Activated CD8-positive, alpha-beta memory T cell treated with anti-CD3 and anti-CD28 coated beads, Interleukin-2, amount 10 ng/mL, durations not matched to agents 7 days and 5 days (primary cell): ENCODE data around the gene METTL16. TPM values are rescaled to one million over a fixed set of nuclear protein-coding genes. Genes with fewer than 3 reads are reported as not detected.

Experiments used
- ATAC-seq: fragments of 150-1000 bp; cut with Tn5 transposase; one replicate; pipeline ENCODE4 v1.10.0; 2021; ENCODE audit warnings: moderate library complexity
- CTCF ChIA-PET: fragments of 350-600 bp; sonication (Branson Sonifier 250); formaldehyde crosslinking; loops from one replicate; lab custom pipeline; 2021; ENCODE audit warnings: antibody characterized with exemption; lab: Charles Lee
- DNase-seq: peaks from one replicate; pipeline ENCODE4 v3.0.0-alpha.2; 2020
- H3K27ac Mint-ChIP-seq: one replicate; pipeline ENCODE4 v1.8.0; 2021; ENCODE audit warnings: mild to moderate bottlenecking, mixed read lengths
- H3K27me3 Mint-ChIP-seq: one replicate; pipeline ENCODE4 v1.8.0; 2021; ENCODE audit warnings: mixed read lengths
- H3K36me3 Mint-ChIP-seq: one replicate; pipeline ENCODE4 v1.8.0; 2021; ENCODE audit warnings: mild to moderate bottlenecking, mixed read lengths
- H3K4me1 Mint-ChIP-seq: one replicate; pipeline ENCODE4 v1.8.0; 2021; ENCODE audit warnings: mixed read lengths
- H3K4me3 Mint-ChIP-seq: one replicate; pipeline ENCODE4 v1.8.0; 2021; ENCODE audit warnings: mild to moderate bottlenecking, moderate library complexity, mixed read lengths
- H3K9me3 Mint-ChIP-seq: one replicate; pipeline ENCODE4 v1.8.0; 2022; ENCODE audit warnings: low read depth, mixed read lengths
- total RNA-seq, 2 experiments: library from RNA; stranded (reverse); gene quantifications; one replicate each; pipeline ENCODE4 v1.2.3, GENCODE V29; 2021

The METTL16 gene
- total RNA-seq, 2 experiments from 2014 or later = 24.0 to 34.1 TPM

DNA sequence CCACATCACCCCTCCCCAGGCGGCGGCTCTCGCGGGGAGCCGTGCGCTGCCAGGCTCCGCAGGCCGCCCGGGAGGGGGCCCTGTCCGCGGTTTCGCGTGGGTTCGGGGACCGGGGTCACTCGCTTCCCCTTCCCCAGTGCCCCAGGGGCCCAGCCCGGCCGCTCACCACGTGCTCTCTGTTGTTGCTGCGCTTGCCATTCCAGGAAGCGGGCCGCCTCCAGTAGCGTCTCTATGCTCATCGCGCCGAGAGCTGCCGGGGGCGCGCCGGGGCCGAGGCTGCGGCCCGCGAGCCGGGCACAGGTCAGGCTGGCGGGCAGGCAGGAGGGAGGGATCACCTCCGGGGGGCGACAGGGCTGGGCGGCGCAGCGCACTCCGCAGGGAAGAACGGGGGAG lies 111.2 kb downstream of the METTL16 start:
- H3K36me3 Mint-ChIP-seq = no peaks in the 10 kb centered on the region
- ATAC-seq (no peak), DNase-seq (peak; percentile 78)
- H3K9me3 Mint-ChIP-seq = no peaks in the 10 kb centered on the region
- CTCF ChIA-PET = interaction anchor here (2.2 to 6.9 kb wide), 3 partner anchors 8 to 18 kb away, joined by 14 to 94 read pairs (median 27); no protein-coding TSS in a partner anchor
- peaks cover 48% of the 10 kb centered on the region for H3K4me1 Mint-ChIP-seq
- peak overlapping the region; percentile 94 for H3K4me3 Mint-ChIP-seq
- no peaks in the 10 kb centered on the region for H3K27me3 Mint-ChIP-seq
- H3K27ac Mint-ChIP-seq = peak overlapping the region; percentile 96

DNA sequence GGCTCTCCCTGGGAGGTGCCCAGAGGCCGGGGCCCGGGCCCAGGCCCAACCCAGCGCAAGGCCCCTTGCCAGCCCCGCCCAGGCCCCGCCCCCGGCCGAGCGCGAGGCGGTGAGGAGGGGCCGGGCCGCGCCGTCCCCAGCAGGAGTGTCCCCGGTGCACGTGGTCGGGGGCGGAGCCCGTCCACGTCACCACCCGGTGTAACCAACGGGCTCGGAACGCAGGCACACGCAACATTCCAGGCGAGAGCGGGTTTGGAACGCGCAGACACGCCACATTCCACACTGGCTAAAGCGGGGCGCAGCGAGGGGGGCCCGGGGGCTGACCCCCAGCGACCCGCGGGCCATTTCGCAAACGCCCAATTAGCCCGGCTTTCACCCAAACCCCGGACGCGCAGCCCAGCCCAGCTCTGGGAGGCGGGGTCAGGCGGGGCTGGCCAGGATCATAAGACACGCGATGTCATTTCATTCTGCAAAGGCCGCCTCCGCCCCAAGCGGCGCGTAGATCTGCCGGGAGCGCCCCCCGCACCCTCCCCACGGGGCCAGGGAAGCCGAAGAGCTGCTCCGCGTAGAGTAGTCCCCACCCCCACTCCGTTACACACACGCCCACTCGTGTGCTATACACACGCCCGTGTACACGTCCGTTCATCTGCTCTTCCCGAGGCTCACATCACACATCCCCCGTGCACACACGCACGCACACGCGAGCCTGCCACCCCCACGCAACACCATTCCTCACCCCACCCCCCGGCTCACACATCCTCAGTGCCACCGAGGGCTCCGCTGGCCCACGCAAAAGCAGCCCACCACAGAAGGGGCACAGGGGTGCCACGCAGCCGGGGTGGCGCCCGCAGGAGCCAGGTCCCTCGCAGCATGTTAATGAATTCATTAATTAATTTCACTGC lies 111.9 kb downstream of the METTL16 start:
- Mint-ChIP-seq H3K4me3 (peak overlapping the region; percentile 94), H3K27me3 (no peaks in the 10 kb centered on the region), H3K4me1 (peaks cover 43% of the 10 kb centered on the region), H3K36me3 (no peaks in the 10 kb centered on the region), H3K27ac (peak overlapping the region; percentile 96), H3K9me3 (no peaks in the 10 kb centered on the region)
- DNase-seq = peak; percentile 96
- CTCF ChIA-PET = interaction anchor here (2.2 to 6.9 kb wide), 3 partner anchors 7 to 17 kb away, joined by 14 to 94 read pairs (median 27); no protein-coding TSS in a partner anchor
- peak; percentile 66 for ATAC-seq

DNA sequence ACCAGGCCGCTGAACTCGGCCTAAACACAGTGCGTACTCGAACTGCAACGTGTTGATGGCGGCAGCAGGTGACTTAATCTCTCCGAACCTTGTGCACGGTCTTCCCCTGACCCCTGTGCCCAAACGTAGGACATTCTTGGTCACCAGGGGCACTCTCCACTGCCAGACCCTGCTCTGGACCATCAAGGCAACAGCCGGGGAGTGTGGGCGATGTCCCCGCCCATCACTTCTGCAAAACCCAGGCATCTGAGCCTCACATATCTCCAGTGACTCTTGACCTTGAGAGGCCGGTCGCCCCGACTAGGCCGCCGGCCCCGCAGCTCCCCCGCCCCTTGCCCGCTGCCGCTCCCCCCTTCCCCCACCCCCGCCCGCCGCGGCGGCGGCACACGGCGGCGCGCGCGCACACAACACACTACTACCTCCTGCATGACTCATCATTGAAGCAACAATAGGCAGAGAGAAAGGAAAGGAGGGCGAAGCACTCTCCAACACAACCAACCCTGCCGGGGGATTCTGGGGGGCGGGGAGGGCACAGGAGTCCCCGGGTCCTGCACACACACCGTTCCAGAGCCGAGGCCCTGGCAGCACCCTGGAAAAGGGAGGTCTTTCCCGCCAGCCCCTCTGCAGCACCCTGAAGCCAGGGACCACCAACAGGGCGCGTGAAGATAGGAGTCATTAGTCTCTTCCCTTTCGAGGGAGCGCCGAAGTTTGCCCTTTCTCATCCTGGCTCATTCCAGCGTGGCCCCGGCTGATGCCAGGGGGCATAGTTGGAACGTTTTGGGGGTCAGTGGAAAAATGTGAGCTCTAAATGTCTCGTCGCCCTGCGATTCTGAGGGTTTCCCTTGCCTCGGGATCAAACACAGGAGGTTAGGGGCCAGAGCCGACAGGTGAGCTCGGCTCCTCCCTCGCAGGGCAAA lies 112.8 kb downstream of the METTL16 start:
- Mint-ChIP-seq H3K4me1 (peaks cover 45% of the 10 kb centered on the region), H3K36me3 (no peaks in the 10 kb centered on the region), H3K4me3 (peak overlapping the region; percentile 94), H3K27ac (peak overlapping the region; percentile 96), H3K9me3 (no peaks in the 10 kb centered on the region), H3K27me3 (no peaks in the 10 kb centered on the region)
- ATAC-seq = peak; percentile 7
- DNase-seq = peak; percentile 76
- CTCF ChIA-PET = interaction anchor here (1.0 to 6.9 kb wide), 5 partner anchors 6 to 17 kb away, joined by 3 to 94 read pairs (median 14); no protein-coding TSS in a partner anchor

DNA sequence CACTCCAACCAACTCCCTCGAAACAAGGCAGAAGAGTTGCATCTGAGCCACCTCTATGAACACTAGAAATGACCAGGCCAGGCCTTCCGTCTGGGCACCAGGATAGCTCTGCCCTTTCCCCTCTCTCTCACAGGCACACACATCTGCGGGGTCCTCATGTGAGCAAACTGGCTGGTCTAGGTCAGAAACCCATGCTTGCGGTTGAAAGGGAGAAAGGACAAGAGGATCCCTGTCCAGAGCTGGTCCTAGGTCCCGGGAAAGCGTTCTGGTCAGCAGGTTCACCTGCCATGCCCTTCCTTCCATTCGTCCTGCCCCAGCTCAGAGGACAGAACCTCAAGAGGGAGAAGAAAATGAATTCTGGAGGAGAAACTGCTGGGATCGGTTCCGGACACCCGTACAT lies 113.5 kb downstream of the METTL16 start:
- Mint-ChIP-seq H3K4me3 (no peak overlapping the region), H3K9me3 (no peaks in the 10 kb centered on the region), H3K27ac (peak overlapping the region; percentile 63), H3K27me3 (no peaks in the 10 kb centered on the region), H3K36me3 (no peaks in the 10 kb centered on the region), H3K4me1 (peaks cover 45% of the 10 kb centered on the region)
- CTCF ChIA-PET = interaction anchor here (1.0 to 1.7 kb wide), 3 partner anchors 12 to 18 kb away, joined by 3 read pairs; no protein-coding TSS in a partner anchor
- ATAC-seq (no peak), DNase-seq (no peak)

GRCh38 chr17:2397247-2398171 lies 114.2 kb downstream of the METTL16 start:
- Mint-ChIP-seq H3K36me3 (no peaks in the 10 kb centered on the region), H3K4me3 (no peak overlapping the region), H3K27ac (peak overlapping the region; percentile 63), H3K4me1 (peaks cover 40% of the 10 kb centered on the region), H3K9me3 (no peaks in the 10 kb centered on the region), H3K27me3 (no peaks in the 10 kb centered on the region)
- DNase-seq (no peak), ATAC-seq (no peak)
- CTCF ChIA-PET = interaction anchor here (1.0 to 1.7 kb wide), 3 partner anchors 11 to 19 kb away, joined by 3 read pairs; no protein-coding TSS in a partner anchor

GRCh38 chr17:2396568-2397246 lies 115.0 kb downstream of the METTL16 start:
- ATAC-seq = no peak
- no peaks in the 10 kb centered on the region for H3K9me3 Mint-ChIP-seq

DNA sequence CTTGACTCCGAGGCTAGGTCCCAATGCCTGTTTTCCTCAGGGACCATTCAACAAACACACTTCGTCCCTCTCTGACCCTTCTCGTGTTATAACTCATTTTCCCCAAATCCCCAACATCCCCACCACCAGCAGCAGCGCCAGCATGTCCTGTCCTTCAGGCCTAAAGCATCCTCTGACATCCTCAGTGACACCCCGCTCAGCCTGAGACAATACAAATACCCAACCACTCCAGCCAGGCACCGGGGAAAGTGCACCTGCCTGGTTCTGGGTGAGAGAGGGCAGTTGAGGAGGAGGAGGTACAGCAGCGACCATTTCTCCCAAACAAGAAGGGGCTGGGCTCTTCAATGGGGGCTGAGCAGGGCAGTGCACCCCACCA lies 115.5 kb downstream of the METTL16 start:
- no peak for DNase-seq
- peaks cover 3% of the 10 kb centered on the region for H3K36me3 Mint-ChIP-seq
- H3K9me3 Mint-ChIP-seq = no peaks in the 10 kb centered on the region
- no peaks in the 10 kb centered on the region for H3K27me3 Mint-ChIP-seq
- no peak for ATAC-seq
- peak overlapping the region; percentile 9 for H3K4me3 Mint-ChIP-seq
- CTCF ChIA-PET = no interaction called here
- H3K4me1 Mint-ChIP-seq = peaks cover 47% of the 10 kb centered on the region
- H3K27ac Mint-ChIP-seq = peak overlapping the region; percentile 45

More at GRCh38 chr17:2396568-2397246, 115.0 kb downstream of the METTL16 start:
- peak; percentile 72 for DNase-seq
- Mint-ChIP-seq H3K4me1 (peaks cover 43% of the 10 kb centered on the region), H3K27me3 (no peaks in the 10 kb centered on the region), H3K36me3 (peaks cover 1% of the 10 kb centered on the region), H3K4me3 (peak overlapping the region; percentile 9), H3K27ac (peak overlapping the region; percentile 63)
- CTCF ChIA-PET = interaction anchor here (1.6 kb wide), 1 partner anchor 14 kb away, joined by 3 read pairs; no protein-coding TSS in a partner anchor

DNA sequence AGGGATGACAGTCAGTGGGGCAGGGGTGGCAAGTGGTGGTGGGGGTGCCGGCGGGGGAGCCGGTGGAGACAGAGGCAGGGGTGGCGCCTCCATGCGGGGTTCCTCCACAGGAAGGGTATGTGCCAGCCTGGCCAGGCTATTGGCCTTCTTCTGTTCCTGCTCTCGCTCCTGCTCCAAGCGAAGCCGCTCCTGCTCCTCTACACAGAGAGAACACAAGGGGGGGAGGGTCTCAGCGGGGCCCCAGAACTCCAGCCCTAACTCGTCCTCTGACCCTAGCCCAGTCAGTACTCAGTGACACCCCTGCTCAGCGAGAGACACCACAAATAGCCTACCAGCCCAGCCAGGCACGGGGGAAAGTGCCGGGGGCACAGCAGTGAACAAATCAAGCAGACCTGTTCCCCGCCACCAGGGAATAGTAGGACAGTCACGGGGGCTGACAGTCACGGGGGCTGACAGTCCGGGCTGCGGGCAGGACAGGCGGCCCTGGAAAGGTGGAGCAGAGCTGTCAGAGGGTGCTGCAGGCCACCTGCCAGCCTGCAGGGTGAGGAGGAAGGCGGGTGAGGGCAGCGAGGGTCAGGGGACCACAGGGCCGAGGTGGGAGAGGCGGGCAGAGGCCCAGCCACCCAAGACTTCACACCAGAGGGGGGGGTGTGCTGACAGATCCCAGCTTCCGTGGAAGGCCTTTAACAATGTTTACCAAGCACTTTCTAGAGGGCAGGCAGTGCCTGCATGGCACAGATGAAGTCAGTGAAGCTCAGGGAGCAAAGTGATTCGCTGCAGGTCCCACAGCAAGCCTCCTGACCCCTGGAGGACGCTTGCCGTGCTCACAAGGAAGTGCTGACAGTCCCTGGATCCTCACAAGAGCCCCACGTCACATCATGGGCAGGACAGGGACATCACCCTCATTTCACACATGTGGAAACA lies 116.2 kb downstream of the METTL16 start:
- DNase-seq = no peak
- Mint-ChIP-seq H3K9me3 (no peaks in the 10 kb centered on the region), H3K27ac (peak overlapping the region; percentile 45), H3K4me1 (peaks cover 51% of the 10 kb centered on the region), H3K36me3 (peaks cover 5% of the 10 kb centered on the region), H3K4me3 (peak overlapping the region; percentile 9), H3K27me3 (no peaks in the 10 kb centered on the region)
- CTCF ChIA-PET = no interaction called here
- no peak for ATAC-seq

- Mint-ChIP-seq H3K36me3 (peaks cover 5% of the 10 kb centered on the region), H3K4me1 (peaks cover 59% of the 10 kb centered on the region), H3K4me3 (no peak overlapping the region), H3K9me3 (no peaks in the 10 kb centered on the region), H3K27ac (no peak overlapping the region), H3K27me3 (no peaks in the 10 kb centered on the region)
- DNase-seq = no peak
- CTCF ChIA-PET = interaction anchor here (4.6 kb wide), 1 partner anchor 12 kb away, joined by 78 read pairs; no protein-coding TSS in a partner anchor
- ATAC-seq = no peak
These were observed 116.9 kb downstream of the METTL16 start for GRCh38 chr17:2394775-2395201.

GRCh38 chr17:2393954-2394749 lies 117.5 kb downstream of the METTL16 start:
- peak overlapping the region; percentile 74 for H3K4me3 Mint-ChIP-seq
- peaks cover 5% of the 10 kb centered on the region for H3K36me3 Mint-ChIP-seq
- DNase-seq (no peak), ATAC-seq (no peak)
- CTCF ChIA-PET = interaction anchor here (0.7 to 4.6 kb wide), 7 partner anchors 7 to 725 kb away, joined by 3 to 78 read pairs (median 7); partner anchors contain the start of genes HIC1 and MNT
- H3K27me3 Mint-ChIP-seq = no peaks in the 10 kb centered on the region
- peak overlapping the region; percentile 83 for H3K27ac Mint-ChIP-seq
- peaks cover 61% of the 10 kb centered on the region for H3K4me1 Mint-ChIP-seq
- H3K9me3 Mint-ChIP-seq = no peaks in the 10 kb centered on the region
